Activated gamma-delta T cell treated with anti-CD3 and anti-CD28 coated beads, Interleukin-2, amount 50 U/mL, for 16 hours (primary cell): ENCODE measurements around the gene PLCD1.
"Not testable (repeated sequence)": the region's sequence is repeated elsewhere in the genome, so short reads cannot be mapped to it uniquely, and the experiment has no call there.

Experiments
- DNase-seq: peaks from one replicate; pipeline ENCODE4 v3.0.0-alpha.2; 2020; ENCODE audit warnings: low read depth

Gene PLCD1

GRCh38 chr3:38029400-38030125 lies at the start of gene PLCD1:
Gene PLCD1 (minus strand): TSS chr3:38029642. CDS start chr3:38029539, 103 bp downstream.
- DNase-seq: no peak

- not testable (repeated sequence) for DNase-seq
These were observed 47.6 kb upstream of the PLCD1 start for GRCh38 chr3:38077073-38077472.

GRCh38 chr3:38070013-38070412 lies 40.6 kb upstream of the PLCD1 start:
- DNase-seq: no peak

GRCh38 chr3:38067508-38068233 lies 38.2 kb upstream of the PLCD1 start:
- DNase-seq: no peak

GRCh38 chr3:38064453-38064852 lies 35.0 kb upstream of the PLCD1 start:
- not testable (repeated sequence) for DNase-seq

GRCh38 chr3:38062809-38063208 lies 33.4 kb upstream of the PLCD1 start:
- DNase-seq: no peak

GRCh38 chr3:38059591-38059990 lies 30.1 kb upstream of the PLCD1 start:
- DNase-seq: no peak

GRCh38 chr3:38059148-38059547 lies 29.7 kb upstream of the PLCD1 start:
- DNase-seq: no peak

GRCh38 chr3:38054499-38055001 lies 25.1 kb upstream of the PLCD1 start:
- no peak for DNase-seq

GRCh38 chr3:38053813-38054498 lies 24.5 kb upstream of the PLCD1 start:
- not testable (repeated sequence) for DNase-seq

- not testable (repeated sequence) for DNase-seq
These were observed 23.8 kb upstream of the PLCD1 start for GRCh38 chr3:38053286-38053685.

- no peak for DNase-seq
These were observed 21.7 kb upstream of the PLCD1 start for GRCh38 chr3:38051131-38051530.

GRCh38 chr3:38049358-38050126 lies 20.1 kb upstream of the PLCD1 start:
- DNase-seq: no peak

- no peak for DNase-seq
These were observed 18.5 kb upstream of the PLCD1 start for GRCh38 chr3:38047896-38048295.

- no peak for DNase-seq
These were observed 17.4 kb upstream of the PLCD1 start for GRCh38 chr3:38046821-38047220.

GRCh38 chr3:38046027-38046426 lies 16.6 kb upstream of the PLCD1 start:
- no peak for DNase-seq

GRCh38 chr3:38043486-38043885 lies 14.0 kb upstream of the PLCD1 start:
- DNase-seq: no peak

GRCh38 chr3:38040401-38040800 lies 11.0 kb upstream of the PLCD1 start:
- no peak for DNase-seq

GRCh38 chr3:38039899-38040261 lies 10.4 kb upstream of the PLCD1 start:
- no peak for DNase-seq

GRCh38 chr3:38039101-38039898 lies 9.9 kb upstream of the PLCD1 start, which contains the start of gene DLEC1:
Gene DLEC1 (plus strand): TSS chr3:38039208. CDS start chr3:38039226, 18 bp downstream.
- DNase-seq: peak; percentile 74

GRCh38 chr3:38038447-38038911 lies 9.0 kb upstream of the PLCD1 start:
- no peak for DNase-seq
